GM12872 (cell line): Measurements from ENCODE around the gene SPTBN4.

Source experiments
- CTCF ChIP-seq: IDR thresholded peaks from 3 replicates; pipeline ENCODE4 v1.5.1; 2011; ENCODE audit warnings: low read depth, mild to moderate bottlenecking, low read length, moderate library complexity; ENCODE audit not compliant: insufficient read depth

SPTBN4 gene

DNA sequence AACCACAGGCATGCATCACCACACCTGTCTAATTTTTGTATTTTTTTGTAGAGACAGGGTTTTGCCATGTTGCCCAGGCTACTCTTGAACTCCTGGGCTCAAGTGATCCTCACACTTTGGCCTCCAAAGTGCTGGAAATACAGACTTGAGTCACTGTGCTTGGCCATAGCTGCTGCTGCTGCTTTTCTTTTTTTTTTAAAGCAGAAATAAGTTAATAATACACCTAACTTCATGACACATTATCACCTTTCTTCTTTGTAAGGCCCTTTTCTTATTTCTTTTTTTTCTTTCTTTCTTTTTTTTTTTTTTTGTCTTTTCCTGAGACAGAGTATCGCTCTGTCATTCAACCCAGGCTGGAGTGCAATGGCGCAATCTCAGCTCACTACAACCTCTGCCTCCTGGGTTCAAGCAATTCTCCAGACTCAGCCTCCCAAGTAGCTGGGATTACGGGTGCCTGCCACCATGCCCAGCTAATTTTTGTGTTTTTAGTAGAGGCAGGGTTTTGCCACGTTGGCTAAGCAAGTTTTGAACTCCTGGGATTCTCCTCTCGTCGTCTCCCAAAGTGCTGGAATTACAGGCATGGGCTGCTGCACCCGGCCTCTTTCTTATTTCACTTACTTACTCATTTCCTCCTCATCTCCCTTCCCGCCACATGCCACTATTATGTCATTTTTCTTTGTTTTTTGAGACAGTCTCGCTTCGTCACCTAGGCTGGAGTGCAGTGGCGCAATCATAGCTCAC is 118.6 kb downstream of the SPTBN4 start:
- no peak for TF ChIP-seq CTCF

DNA sequence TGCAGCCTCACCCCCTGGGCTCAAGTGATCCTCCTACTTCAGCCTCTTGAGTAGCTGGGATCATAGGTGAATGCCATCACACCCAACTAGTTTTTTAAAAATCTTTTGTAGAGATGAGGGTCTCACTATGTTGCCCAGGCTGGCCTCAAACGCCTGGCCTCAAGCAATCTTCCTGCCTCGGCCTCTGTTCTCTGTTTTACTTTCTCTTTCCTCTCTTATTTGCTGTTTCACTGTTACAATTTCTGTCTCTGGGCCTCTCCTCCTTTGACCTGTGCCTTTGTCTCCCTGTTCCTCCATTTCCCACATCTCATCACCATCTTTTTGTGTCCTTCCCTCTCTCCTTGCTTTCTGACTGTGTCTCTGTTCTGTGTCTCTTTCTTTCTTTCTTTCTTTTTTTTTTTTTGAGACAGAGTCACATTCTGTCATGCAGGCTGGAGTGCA is 119.2 kb downstream of the SPTBN4 start:
- no peak for TF ChIP-seq CTCF

GRCh38 chr19:40586611-40587010 is 119.8 kb downstream of the SPTBN4 start:
- TF ChIP-seq CTCF = no peak

- no peak for TF ChIP-seq CTCF
Observed at GRCh38 chr19:40588110-40588854, 121.5 kb downstream of the SPTBN4 start.

DNA sequence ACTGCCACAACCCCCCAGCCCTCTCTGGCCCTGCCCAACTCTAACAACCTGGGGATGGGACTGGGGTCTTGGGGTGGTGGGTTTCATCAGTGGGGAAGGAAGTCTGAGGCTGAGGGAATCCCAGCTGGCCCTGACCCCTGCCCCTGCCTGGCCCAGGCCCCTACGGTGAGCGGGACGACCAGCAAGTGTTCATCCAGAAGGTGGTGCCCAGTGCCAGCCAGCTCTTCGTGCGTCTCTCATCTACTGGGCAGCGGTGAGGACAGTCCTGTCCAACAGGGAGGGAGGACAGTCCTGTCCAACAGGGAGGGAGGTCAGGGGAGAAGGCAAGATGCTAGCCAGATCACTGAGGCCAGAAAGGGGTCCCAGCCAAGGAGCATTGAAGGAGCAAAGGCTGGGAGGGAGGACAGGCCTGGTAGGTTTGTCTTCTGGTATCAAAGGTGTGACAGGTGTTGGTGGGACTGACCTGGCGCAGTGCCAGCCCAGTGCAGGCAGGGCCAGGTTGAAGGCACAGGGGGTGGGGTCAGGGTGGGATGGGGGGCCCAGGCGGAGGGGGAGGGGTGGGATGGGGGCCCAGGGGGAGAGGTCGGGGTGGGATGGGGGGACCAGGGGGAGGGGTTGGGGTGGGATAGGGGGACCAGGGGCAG is 122.2 kb downstream of the SPTBN4 start:
- no peak for TF ChIP-seq CTCF

GRCh38 chr19:40589591-40590429 is 123.0 kb downstream of the SPTBN4 start:
- no peak for TF ChIP-seq CTCF
